Measurements from ENCODE around the gene RGS11.
"Not testable (repeated sequence)": the region's sequence is repeated elsewhere in the genome, so short reads cannot be mapped to it uniquely, and the experiment has no call there.

The RGS11 gene

DNA sequence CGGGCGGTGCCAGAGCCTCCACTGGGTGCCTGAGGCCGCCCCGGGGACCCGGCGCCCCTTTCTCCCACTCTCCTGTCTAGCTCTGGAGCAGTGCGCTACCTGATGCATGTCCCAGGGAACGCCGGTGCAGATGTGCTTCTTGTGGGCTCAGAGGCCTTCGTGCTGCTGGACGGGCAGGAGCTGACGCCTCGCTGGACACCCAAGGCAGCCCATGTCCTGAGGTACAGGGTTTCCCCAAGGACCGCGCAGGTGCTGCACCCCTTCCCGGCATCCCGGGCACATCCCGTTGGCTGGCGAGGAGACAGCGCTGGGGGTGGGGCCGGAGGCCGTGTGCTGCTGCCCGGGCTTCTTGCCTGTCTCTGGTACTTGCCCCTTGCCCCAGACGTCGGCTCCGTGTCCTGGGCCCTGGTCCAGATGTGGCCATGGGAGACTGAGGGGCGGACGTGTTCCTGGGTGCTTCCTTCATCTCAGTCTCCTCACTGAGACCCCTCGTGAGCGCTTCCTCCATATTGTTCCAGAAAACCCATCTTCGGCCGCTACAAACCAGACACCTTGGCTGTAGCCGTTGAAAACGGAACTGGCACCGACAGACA is 12.5 kb downstream of the RGS11 start:
- DNase-seq (ENCODE audit: low spot score): no peak

DNA sequence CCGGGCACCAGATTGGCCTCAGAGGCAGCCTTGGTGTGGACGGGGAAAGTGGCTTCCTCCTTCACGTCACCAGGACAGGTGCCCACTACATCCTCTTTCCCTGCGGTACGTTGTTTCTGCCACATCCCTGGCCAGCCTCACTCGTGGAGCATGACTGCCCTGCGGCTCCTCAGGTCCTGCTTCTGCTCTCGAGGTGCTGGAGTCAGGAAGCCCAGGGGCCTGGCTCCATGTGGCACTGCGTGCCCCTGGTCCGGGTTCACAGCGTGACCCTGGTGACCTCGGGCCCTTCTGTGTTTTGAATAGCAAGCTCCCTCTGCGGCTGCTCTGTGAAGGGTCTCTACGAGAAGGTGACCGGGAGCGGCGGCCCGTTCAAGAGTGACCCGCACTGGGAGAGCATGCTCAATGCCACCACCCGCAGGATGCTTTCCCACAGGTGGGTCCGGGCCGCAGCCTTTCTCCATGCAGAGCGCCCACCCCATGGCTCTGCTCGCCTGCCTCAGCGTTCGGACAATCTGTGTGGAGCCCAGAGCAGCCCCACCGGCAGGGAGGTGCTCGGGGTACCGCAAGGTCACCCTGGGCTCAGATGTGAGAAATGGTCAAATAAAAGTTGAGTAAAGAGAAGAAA is 13.5 kb downstream of the RGS11 start:
- no peak for DNase-seq (ENCODE audit: low spot score)

DNA sequence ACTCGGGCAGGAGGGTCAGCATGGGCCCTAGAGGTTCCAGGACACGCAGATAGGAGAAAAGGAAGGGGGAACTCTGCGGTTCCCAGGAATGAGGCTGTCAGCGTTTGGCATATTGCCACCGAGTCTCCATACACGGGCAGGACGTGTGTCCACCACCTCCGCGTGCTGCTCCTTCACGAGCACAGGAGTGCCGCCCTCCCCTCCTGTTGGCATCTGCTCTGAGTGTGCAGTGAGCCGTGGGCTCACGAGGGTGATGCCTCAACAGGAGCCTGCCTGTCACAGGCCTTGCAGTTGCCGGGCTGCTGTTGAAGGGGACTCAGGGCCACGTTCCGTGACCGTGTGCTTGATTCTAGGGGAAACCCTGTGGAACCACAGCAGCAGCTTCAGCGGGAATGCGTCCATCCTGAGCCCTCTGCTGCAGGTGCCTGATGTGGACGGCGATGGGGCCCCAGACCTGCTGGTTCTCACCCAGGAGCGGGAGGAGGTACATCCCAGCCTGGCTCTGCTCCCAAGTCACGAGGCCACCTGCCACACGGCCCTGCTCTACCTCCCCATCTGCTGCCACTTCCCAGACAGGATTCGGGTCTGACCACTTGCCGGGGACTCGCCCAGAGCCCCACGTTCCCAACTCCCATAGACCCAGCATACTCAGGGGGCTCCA is 14.6 kb downstream of the RGS11 start:
- no peak for DNase-seq (ENCODE audit: low spot score)

DNA sequence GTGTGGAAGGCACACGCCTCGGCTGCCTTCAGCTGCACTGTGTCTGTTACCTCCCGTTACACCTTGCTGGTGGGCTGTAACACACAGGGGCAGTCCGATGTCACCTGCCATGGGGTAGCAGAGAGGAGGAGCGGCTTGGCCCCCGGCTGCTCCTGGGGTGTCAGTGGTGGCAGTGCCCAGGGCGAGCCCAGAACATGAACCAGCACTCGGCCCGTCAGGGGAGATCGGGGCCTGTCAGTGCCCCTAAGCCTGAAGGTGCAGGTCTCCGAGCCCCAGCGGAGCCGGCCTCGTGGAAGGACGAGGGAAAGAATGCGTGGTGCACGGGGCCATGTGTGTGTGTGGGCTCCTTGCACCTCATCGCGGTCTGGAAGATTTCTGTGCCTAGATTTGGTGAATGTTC is 15.4 kb downstream of the RGS11 start:
- no peak for DNase-seq (ENCODE audit: low spot score)

DNA sequence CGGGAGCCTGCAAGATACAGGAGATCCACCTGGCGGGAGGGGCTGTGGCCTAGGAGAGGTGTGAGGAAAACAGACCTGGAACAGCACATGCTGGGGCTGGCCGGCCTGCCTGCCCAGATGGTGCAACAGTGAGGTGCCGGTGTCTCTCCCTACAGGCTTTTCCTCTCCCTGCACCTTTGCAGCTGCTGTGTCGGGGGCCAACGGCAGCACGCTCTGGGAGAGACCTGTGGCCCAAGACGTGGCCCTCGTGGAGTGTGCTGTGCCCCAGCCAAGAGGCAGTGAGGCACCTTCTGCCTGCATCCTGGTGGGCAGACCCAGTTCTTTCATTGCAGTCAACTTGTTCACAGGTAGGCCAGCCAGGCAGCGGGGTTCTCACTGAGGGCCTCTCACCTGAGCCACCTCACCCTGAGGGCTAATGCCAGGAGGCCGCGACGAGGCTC is 15.9 kb downstream of the RGS11 start:
- no peak for DNase-seq (ENCODE audit: low spot score)

DNA sequence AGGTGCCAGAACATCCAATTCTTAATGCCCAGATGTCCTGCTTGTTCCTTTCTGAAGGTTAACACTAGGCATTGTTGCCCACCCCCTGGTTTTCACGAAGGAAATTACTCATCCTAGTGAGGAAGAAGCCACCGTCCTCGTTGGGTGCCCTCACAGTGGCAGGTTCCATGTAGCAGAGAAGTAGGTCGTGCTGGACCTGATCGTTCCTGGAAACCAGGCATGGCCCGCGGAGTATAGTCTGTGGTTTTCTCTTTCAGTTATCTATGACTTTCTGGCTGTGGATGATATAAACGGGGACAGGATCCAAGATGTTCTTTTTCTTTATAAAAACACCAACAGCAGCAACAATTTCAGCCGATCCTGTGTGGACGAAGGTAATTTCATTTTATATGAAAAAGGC is 16.5 kb downstream of the RGS11 start:
- no peak for DNase-seq (ENCODE audit: low spot score)

DNA sequence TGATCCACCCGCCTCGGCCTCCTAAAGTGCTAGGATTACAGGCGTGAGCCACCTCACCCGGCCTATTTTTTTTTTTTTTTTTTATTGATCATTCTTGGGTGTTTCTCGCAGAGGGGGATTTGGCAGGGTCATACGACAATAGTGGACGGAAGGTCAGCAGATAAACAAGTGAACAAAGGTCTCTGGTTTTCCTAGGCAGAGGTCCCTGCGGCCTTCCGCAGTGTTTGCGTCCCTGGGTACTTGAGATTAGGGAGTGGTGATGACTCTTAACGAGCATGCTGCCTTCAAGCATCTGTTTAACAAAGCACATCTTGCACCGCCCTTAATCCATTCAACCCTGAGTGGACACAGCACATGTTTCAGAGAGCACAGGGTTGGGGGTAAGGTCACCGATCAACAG is 17.7 kb downstream of the RGS11 start:
- DNase-seq (ENCODE audit: low spot score): not testable (repeated sequence)

DNA sequence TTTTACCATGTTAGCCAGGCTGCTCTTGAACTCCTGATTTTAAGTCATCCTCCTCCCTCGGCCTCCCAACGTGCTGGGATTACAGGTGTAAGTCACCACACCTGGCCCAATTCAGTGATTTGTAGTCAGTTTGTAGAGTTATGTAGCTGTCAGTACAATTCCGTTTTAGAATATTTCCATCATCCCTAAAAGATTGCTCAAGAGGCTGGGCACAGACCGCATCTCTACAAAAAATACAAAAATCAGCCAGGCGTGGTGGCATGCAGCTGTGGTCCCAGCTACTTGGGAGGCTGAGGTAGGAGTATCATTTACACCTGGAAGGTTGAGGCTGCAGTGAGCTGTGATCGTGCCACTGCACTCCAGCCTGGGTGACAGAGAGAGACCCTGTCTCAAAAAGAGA is 20.6 kb downstream of the RGS11 start:
- no peak for DNase-seq (ENCODE audit: low spot score)

DNA sequence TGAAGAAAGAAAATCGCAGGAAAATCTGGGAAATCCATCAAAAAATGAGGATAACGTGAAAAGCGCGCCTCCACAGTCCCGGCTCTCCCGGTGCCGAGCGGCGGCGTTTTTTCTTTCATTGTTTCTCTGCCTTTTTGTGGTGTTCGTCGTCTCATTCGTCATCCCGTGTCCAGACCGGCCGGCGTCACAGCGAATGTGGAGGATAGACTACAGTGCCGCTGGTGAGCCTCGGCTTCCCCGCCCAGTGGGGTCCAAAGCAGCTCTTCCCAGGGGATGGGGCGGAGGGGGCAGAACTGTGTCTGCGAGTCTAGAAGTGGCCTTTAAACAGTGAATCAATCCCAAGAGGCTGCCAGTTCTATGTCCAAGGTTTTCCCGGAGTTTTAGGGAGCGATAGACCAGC is 21.3 kb downstream of the RGS11 start:
- DNase-seq (ENCODE audit: low spot score): no peak

DNA sequence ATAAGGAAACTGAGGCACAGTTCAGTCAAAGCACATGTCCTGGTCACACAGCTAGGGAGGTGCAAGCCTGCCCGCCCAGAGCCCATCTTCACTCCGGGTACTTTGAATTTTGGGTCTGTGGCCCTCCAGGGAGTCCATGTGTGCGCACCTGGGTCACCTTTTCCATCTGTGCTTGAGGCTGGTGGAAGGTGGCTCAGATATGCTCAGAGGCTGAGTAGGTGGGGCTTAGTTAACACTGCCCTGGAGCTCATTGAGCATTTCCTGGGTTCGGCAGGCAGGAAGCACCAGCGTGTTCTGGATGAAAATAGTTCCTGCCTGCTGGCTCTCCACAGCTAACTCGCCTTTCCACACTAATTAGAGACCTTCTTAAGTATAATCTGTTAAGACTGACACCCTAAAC is 21.9 kb downstream of the RGS11 start:
- no peak for DNase-seq (ENCODE audit: low spot score)

DNA sequence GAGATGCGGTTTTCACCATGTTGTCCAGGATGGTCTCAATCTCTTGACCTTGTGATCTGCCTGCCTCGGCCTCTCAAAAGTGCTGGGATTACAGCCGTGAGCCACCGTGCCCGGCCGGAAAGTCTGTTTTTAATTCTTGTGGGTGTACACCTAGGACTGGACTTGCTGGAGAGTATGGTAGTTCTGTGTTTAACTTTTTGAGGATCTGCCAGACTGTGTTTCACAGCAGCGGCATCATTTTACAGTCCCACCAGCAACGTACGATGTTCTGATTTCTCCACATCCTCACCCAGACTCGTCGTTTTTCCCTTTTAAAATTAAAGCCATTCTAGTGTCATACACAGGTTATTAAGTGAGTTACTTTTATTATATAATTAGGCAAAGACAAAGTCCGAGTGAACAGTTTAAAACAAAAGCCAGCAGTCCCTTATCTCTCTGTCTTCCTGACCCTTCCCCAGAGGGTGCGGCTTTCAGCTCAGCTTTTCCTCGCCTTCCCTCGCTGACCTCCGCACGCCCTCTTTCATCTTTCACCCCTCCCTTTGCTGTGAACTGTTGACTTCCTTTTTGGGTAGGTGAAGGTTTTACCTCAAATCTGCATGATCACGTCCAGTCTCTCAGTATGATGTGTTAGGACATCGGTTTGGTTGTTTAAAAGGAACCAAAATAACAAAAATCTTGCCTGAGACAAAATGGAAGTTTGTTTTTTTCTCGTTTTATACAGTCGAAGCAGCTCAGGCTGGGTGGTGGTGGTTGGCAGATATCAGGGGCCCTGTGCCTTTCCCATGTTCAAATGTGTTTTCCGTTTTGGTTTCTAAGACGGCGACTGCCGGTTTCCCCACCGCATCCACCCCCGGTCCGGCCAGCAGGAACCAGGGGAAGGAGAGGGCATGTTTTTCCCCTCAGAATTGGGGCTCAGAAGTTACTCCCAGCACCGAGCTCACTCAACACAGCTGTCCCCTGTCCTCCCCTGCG is 23.1 kb downstream of the RGS11 start:
- DNase-seq (ENCODE audit: low spot score): no peak

DNA sequence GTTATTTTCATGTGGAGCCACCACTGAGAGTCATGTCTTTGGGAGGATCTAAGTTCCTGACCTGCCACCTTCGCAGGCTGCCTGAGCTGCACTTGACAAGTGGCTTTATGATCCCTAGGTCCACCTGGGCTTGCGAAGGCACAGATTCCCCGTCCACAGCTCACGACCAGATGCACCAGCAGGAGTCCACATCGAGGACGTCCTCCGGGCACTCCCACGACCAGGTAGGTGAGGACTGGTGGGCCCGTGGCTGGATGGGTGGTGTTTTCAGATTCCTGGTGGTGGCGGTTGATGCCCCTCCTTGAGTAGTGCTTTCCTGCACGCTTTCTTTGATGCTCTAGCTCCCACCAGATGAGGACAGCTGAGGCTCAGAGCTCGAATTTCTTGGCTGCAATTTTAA is 26.3 kb downstream of the RGS11 start:
- DNase-seq (ENCODE audit: low spot score): no peak

DNA sequence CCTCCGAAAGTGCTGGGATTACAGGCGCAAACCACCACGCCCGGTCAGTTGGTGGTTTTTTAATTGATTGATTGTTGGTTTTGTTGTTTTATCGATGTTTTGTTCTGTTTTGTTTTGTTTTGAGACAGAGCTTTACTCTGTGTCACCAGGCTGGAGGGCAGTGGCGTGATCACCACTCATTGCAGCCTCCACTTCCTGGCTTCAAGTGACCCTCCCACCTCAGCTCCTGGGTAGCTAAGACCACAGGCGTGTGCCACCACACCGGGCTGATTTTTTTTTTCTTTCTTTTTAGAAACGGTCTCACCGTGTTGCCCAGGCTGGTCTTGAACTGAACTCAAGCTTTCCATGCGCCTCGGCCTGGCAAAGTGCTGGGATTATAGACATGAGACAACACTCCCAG is 28.7 kb downstream of the RGS11 start:
- no peak for DNase-seq (ENCODE audit: low spot score)

DNA sequence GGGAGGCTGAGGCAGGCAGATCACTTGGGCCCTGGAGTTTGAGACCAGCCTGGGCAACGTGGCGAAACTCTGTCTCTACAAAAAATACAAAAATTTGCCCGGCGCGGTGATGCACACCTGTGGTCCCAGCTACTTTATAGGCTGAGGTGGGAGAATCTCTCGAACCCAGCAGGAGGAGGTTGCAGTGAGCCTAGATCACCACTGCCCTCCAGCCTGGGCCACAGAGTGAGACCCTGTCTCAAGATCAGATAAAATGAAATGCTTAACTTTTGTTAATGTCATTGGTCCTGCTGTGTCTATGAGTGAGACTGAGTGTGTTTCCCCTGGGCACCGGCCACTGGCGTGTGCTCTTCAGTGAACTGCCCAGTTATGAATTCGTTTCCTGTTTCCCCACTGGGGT is 30.6 kb downstream of the RGS11 start:
- no peak for DNase-seq (ENCODE audit: low spot score)

DNA sequence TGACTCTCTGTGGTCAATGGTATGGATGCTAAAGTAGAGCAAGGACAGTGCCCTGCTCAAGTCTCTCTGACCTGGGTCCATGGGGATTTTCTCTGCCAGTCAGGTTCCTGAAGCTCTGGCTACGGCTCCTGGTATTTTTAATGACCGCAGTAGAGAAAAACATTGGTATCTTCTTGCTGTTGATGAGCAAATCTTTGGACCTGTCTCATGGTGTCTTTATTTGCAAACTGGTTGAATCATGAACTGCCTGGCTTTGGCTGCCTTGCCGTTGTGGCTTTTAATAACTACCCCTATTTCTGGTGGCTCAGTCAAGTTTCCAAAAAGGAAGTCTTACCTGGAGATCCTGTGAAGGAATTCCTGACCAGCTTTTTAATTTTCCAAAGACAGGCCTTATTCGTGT is 32.4 kb downstream of the RGS11 start:
- DNase-seq (ENCODE audit: low spot score): no peak

DNA sequence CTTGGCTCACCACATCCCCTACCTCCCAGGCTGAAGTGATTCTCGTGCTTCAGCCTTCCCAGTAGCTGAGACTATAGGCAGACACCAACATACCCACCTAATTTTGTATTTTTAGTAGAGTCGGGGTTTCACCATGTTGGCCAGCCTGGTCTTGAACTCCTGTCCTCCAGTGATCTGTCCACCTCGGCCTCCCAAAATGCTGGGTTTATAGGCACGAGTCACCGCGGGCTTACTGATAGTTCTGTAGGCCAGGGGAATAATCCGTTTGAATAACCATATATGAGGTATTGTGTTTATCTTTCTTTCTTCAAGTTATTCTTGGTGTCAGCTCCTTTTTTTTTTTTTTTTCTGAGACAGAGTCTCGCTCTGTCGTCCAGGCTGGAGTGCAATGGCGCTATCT is 33.5 kb downstream of the RGS11 start:
- DNase-seq (ENCODE audit: low spot score): no peak

DNA sequence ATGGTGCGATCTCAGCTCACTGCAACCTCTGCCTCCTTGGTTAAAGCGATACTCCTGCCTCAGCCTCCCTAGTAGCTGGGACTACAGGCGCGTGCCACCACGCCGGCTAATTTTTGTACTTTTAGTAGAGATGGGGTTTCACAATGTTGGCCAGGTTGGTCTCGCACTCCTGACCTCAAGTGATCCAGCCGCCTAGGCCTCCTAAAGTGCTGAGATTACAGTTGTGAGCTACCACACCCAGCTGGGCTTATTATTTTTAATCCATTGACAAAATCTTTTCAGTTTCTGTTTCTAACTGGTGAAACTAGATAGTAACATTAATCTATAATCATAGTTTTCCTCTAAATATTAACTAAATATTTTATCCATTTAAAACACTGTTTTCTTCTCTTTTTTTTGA is 35.2 kb downstream of the RGS11 start:
- DNase-seq (ENCODE audit: low spot score): no peak

DNA sequence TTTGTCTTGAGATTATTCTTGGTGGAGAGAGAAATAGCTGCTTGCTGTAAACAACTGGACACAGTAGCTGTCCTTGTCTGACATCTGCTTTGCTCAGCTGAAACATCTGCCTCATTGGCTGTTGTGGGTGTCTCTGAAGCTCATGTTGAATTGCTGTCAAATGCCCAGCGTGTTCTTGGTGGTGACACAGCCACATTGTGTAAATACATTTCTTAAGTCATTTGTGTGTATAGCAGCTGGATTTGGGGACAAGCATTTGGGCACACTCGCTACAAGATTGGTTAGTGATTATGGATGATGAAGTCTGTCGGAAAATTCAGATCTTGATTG is 35.8 kb downstream of the RGS11 start:
- no peak for DNase-seq (ENCODE audit: low spot score)

DNA sequence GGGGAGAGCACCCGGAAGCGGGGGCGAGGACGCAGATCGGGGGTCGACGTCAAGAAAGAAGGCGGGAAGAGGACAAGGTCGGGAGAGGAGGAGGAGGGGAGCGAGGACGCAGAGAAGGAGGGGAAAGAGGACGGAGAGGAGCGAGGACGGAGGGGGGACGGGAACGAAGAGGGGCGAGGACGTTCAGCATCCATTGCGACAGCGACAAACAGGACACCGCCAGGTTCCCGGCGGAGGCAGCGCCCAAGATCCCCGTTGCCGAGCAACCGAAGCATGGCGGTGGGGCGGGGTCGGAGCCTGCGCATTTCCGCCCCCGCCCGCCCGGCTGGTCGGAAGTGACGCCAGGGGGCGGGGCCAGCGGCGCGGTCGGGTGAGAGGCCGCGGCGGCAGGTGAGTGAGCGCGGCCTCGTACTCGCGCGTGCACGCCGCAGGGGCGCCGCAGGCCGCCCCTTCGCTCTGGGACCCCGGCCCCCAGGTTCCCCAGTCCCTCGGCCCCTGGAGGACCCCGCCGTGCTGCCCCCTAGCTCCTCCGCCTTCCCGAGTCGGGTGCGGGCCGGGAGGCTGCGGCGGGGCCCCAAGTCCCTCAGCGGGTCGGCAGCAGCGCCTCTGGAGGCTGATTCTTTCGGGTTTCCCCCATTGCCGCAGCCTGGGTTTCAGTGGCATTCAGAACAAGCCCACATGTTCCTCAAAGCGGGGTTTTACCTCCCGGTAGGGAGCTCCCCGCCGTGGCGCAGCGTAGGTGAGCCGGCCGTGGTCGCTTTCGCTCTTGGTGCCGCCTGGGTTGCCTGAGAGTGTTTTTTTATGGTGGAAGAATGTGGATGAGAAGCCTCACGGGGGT is 41.1 kb downstream of the RGS11 start, which contains the start of gene FAM234A:
FAM234A (plus strand) TSS at position 354 of the 838 bp plus-strand sequence. CDS start 19,593 bp downstream, outside the sequence.
- peak; percentile 89 for DNase-seq (ENCODE audit: low spot score)

DNA sequence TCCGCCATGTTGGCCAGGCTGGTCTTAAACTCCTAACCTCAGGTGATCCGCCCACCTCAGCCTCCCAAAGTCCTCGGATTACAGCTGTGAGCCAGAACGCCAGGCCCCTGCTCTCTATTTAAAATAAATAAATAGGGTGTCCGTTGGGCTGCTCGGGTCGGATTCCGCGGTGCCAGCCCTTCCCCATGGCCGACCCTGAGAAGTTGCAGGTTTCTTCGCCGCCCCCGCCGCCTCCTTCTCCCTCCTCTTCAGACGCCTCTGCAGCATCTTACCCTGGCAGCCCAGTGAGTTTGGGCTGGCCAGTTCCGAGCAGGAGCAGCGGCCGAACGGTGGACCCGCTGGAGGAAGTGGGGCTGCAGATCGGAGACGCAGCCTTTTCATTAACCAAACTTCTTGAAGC is 44.8 kb downstream of the RGS11 start:
- no peak for DNase-seq (ENCODE audit: low spot score)

DNA sequence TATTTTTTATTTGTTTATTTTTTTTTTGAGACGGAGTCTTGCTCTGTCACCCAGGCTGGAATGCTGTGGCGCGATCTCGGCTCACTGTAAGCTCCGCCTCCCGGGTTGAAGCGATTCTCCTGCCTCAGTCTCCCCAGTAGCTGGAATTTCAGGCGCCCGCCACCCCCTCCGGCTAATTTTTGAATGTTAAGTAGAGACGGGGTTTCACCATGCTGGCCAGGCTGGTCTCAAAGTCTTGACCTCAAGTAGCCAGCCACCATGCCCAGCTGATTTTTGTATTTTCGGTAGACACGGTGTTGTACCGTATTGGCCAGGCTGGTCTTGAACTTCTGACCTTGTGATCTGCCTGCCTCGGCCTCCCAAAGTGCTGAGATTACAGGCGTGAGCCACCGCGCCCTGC is 45.4 kb downstream of the RGS11 start:
- not testable (repeated sequence) for DNase-seq (ENCODE audit: low spot score)

All from kidney capillary endothelial cell (primary cell).